ENCODE data around the gene UXT. TPM values are rescaled to one million over a fixed set of nuclear protein-coding genes. Genes with fewer than 3 reads are reported as not detected.

UXT gene
- total and polyA plus RNA-seq, 2 experiments from 2014 or later: 58.4 to 141 TPM

DNA sequence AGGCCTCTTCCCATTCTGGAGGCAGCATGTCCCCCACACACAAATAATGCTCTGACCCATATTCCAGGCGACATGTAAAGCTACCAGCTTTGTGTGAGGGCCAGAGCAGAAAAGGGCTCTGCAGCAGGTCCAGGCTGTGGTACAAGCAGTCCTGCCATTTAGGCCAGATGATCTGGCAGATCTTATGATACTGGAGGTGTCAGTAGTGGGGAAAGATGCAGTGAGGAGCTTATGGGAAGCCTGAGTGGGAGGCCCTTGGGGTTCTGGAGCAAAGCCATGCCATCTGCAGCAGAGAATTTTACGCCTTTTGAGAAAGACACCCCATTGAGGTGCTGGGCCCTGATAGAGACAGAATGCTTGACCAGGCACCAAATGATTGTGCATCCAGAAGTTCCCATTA lies 47.1 kb downstream of the UXT start:
- Mint-ChIP-seq H3K27me3 (ENCODE audit: insufficient read depth, low read depth, poor library complexity) (peaks cover 3% of the 10 kb centered on the region), H3K4me3 (no peak overlapping the region), H3K4me1 (peaks cover 17% of the 10 kb centered on the region), H3K36me3 (ENCODE audit: low read depth) (peaks cover 9% of the 10 kb centered on the region; the same call in 1 of the 3 replicates), H3K27ac (no peak overlapping the region), H3K9me3 (no peaks in the 10 kb centered on the region)
- TF ChIP-seq ZNF114 (CRISPR knock-in tag; IDR thresholded peaks at IDR 0.05) (no peak), POLR2AphosphoS5 (IDR thresholded peaks at IDR 0.05; ENCODE audit: low read depth) (no peak), EZH2phosphoT487 (IDR thresholded peaks at IDR 0.05; ENCODE audit: unreplicated experiment) (no peak), STAT1 (IDR thresholded peaks at IDR 0.05; ENCODE audit: unreplicated experiment) (no peak), ZNF331 (CRISPR knock-in tag; IDR thresholded peaks at IDR 0.05; ENCODE audit: low read depth) (no peak), JUNB (IDR thresholded peaks at IDR 0.05; ENCODE audit: unreplicated experiment) (no peak), EZH2 (IDR thresholded peaks at IDR 0.05; ENCODE audit: low read depth, unreplicated experiment) (no peak), ETS1 (IDR thresholded peaks at IDR 0.05) (no peak), CREB1 (CRISPR knock-in tag; IDR thresholded peaks at IDR 0.05; ENCODE audit: low read depth) (no peak), CTCF (conservative IDR thresholded peaks at IDR 0.05; ENCODE audit: low read depth in 2 of 2) (no peak)
- TF ChIP-seq, protein P1, sequence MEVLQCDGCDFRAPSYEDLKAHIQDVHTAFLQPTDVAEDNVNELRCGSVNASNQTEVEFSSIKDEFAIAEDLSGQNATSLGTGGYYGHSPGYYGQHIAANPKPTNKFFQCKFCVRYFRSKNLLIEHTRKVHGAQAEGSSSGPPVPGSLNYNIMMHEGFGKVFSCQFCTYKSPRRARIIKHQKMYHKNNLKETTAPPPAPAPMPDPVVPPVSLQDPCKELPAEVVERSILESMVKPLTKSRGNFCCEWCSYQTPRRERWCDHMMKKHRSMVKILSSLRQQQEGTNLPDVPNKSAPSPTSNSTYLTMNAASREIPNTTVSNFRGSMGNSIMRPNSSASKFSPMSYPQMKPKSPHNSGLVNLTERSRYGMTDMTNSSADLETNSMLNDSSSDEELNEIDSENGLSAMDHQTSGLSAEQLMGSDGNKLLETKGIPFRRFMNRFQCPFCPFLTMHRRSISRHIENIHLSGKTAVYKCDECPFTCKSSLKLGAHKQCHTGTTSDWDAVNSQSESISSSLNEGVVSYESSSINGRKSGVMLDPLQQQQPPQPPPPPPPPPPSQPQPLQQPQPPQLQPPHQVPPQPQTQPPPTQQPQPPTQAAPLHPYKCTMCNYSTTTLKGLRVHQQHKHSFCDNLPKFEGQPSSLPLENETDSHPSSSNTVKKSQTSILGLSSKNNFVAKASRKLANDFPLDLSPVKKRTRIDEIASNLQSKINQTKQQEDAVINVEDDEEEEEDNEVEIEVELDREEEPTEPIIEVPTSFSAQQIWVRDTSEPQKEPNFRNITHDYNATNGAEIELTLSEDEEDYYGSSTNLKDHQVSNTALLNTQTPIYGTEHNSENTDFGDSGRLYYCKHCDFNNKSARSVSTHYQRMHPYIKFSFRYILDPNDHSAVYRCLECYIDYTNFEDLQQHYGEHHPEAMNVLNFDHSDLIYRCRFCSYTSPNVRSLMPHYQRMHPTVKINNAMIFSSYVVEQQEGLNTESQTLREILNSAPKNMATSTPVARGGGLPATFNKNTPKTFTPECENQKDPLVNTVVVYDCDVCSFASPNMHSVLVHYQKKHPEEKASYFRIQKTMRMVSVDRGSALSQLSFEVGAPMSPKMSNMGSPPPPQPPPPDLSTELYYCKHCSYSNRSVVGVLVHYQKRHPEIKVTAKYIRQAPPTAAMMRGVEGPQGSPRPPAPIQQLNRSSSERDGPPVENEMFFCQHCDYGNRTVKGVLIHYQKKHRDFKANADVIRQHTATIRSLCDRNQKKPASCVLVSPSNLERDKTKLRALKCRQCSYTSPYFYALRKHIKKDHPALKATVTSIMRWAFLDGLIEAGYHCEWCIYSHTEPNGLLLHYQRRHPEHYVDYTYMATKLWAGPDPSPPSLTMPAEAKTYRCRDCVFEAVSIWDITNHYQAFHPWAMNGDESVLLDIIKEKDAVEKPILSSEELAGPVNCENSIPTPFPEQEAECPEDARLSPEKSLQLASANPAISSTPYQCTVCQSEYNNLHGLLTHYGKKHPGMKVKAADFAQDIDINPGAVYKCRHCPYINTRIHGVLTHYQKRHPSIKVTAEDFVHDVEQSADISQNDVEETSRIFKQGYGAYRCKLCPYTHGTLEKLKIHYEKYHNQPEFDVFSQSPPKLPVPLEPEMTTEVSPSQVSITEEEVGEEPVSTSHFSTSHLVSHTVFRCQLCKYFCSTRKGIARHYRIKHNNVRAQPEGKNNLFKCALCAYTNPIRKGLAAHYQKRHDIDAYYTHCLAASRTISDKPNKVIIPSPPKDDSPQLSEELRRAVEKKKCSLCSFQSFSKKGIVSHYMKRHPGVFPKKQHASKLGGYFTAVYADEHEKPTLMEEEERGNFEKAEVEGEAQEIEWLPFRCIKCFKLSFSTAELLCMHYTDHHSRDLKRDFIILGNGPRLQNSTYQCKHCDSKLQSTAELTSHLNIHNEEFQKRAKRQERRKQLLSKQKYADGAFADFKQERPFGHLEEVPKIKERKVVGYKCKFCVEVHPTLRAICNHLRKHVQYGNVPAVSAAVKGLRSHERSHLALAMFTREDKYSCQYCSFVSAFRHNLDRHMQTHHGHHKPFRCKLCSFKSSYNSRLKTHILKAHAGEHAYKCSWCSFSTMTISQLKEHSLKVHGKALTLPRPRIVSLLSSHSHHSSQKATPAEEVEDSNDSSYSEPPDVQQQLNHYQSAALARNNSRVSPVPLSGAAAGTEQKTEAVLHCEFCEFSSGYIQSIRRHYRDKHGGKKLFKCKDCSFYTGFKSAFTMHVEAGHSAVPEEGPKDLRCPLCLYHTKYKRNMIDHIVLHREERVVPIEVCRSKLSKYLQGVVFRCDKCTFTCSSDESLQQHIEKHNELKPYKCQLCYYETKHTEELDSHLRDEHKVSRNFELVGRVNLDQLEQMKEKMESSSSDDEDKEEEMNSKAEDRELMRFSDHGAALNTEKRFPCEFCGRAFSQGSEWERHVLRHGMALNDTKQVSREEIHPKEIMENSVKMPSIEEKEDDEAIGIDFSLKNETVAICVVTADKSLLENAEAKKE (CRISPR knock-in tag; IDR thresholded peaks at IDR 0.05): no peak
- TF ChIP-seq, protein P2, sequence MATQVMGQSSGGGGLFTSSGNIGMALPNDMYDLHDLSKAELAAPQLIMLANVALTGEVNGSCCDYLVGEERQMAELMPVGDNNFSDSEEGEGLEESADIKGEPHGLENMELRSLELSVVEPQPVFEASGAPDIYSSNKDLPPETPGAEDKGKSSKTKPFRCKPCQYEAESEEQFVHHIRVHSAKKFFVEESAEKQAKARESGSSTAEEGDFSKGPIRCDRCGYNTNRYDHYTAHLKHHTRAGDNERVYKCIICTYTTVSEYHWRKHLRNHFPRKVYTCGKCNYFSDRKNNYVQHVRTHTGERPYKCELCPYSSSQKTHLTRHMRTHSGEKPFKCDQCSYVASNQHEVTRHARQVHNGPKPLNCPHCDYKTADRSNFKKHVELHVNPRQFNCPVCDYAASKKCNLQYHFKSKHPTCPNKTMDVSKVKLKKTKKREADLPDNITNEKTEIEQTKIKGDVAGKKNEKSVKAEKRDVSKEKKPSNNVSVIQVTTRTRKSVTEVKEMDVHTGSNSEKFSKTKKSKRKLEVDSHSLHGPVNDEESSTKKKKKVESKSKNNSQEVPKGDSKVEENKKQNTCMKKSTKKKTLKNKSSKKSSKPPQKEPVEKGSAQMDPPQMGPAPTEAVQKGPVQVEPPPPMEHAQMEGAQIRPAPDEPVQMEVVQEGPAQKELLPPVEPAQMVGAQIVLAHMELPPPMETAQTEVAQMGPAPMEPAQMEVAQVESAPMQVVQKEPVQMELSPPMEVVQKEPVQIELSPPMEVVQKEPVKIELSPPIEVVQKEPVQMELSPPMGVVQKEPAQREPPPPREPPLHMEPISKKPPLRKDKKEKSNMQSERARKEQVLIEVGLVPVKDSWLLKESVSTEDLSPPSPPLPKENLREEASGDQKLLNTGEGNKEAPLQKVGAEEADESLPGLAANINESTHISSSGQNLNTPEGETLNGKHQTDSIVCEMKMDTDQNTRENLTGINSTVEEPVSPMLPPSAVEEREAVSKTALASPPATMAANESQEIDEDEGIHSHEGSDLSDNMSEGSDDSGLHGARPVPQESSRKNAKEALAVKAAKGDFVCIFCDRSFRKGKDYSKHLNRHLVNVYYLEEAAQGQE (IDR thresholded peaks at IDR 0.05; ENCODE audit: unreplicated experiment): no peak
- Histone ChIP-seq H3K27ac (ENCODE audit: low read depth) (no peak overlapping the region), H4K20me1 (replicated peaks; ENCODE audit: insufficient read depth) (no peaks in the 10 kb centered on the region), H3K27me3 (ENCODE audit: insufficient read depth) (no peaks in the 10 kb centered on the region), H3K4me1 (ENCODE audit: insufficient read depth) (no peaks in the 10 kb centered on the region), H3K36me3 (ENCODE audit: insufficient read depth) (no peaks in the 10 kb centered on the region), H3K79me2 (replicated peaks; ENCODE audit: insufficient read depth) (no peaks in the 10 kb centered on the region), H3K9me2 (ENCODE audit: insufficient read depth) (no peaks in the 10 kb centered on the region), H3K4me2 (no peak overlapping the region), H3F3A (replicated peaks; ENCODE audit: low read depth) (no peaks in the 10 kb centered on the region), H3K4me3 (no peak overlapping the region), H2AFZ (no peak overlapping the region)
- DNase-seq (ENCODE audit: low spot score) (no peak), ATAC-seq (no peak)
